Measurements from ENCODE around the gene HAGHL.
A peak's percentile ranks its signal among the peaks of the same experiment; 100 is the strongest.

DNA sequence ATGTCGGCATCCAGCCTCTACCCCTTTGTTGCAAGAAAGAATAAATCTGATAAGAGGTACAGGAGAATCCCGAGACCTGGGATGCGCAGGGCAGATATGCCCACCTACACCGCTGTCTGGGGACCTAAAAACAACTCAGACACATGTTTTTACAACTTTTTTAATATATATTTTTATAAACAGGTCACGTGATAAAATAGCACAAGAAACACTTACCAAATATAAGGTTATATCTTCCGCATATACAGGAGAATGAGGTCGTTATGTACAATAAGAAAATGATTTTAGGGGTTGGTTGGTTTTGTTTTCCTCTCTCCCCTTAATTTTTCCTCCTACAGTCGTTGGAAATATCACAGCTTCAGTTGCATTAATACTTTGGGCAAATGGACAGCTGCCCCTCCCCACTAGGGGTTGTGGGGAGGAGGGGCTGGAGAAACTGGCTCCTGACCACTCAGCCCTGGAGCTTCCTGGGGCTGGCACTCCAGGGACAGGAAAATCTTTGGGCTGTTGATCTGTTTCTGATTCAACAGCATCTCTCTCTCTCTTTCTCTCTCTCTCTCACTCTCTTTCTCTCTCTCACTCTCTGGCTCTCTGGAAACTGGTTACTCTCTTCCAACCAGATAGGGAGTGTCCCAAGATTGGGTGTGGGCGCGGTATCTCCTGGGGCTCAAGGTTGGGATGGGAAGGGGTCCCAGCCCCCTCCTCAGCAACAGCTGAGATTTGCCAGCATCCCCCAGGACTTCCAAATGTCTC, 34.4 kb upstream of the HAGHL start:
- no peak for TF ChIP-seq ZNF121 (tag by site-specific recombination; IDR thresholded peaks at IDR 0.05)
- TF ChIP-seq, protein P1, sequence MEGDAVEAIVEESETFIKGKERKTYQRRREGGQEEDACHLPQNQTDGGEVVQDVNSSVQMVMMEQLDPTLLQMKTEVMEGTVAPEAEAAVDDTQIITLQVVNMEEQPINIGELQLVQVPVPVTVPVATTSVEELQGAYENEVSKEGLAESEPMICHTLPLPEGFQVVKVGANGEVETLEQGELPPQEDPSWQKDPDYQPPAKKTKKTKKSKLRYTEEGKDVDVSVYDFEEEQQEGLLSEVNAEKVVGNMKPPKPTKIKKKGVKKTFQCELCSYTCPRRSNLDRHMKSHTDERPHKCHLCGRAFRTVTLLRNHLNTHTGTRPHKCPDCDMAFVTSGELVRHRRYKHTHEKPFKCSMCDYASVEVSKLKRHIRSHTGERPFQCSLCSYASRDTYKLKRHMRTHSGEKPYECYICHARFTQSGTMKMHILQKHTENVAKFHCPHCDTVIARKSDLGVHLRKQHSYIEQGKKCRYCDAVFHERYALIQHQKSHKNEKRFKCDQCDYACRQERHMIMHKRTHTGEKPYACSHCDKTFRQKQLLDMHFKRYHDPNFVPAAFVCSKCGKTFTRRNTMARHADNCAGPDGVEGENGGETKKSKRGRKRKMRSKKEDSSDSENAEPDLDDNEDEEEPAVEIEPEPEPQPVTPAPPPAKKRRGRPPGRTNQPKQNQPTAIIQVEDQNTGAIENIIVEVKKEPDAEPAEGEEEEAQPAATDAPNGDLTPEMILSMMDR (tag by site-specific recombination; IDR thresholded peaks at IDR 0.05): no peak
- no peak for TF ChIP-seq ZNF660 (tag by site-specific recombination; IDR thresholded peaks at IDR 0.05)
- no peak for TF ChIP-seq ZFHX2 (tag by site-specific recombination; conservative IDR thresholded peaks at IDR 0.05)
- TF ChIP-seq ZNF747 (tag by site-specific recombination; IDR thresholded peaks at IDR 0.05): no peak
- TF ChIP-seq, protein P2, sequence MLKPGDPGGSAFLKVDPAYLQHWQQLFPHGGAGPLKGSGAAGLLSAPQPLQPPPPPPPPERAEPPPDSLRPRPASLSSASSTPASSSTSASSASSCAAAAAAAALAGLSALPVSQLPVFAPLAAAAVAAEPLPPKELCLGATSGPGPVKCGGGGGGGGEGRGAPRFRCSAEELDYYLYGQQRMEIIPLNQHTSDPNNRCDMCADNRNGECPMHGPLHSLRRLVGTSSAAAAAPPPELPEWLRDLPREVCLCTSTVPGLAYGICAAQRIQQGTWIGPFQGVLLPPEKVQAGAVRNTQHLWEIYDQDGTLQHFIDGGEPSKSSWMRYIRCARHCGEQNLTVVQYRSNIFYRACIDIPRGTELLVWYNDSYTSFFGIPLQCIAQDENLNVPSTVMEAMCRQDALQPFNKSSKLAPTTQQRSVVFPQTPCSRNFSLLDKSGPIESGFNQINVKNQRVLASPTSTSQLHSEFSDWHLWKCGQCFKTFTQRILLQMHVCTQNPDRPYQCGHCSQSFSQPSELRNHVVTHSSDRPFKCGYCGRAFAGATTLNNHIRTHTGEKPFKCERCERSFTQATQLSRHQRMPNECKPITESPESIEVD (tag by site-specific recombination; IDR thresholded peaks at IDR 0.05): no peak
- TF ChIP-seq KLF1 (tag by site-specific recombination; IDR thresholded peaks at IDR 0.05): 0 out of 2 replicates have a peak, but pooled peaks have one; percentile 13
- no peak for TF ChIP-seq KLF9 (tag by site-specific recombination; IDR thresholded peaks at IDR 0.05; ENCODE audit: low read depth)
- TF ChIP-seq, protein P3, sequence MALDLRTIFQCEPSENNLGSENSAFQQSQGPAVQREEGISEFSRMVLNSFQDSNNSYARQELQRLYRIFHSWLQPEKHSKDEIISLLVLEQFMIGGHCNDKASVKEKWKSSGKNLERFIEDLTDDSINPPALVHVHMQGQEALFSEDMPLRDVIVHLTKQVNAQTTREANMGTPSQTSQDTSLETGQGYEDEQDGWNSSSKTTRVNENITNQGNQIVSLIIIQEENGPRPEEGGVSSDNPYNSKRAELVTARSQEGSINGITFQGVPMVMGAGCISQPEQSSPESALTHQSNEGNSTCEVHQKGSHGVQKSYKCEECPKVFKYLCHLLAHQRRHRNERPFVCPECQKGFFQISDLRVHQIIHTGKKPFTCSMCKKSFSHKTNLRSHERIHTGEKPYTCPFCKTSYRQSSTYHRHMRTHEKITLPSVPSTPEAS (tag by site-specific recombination; IDR thresholded peaks at IDR 0.05): no peak
- TF ChIP-seq, protein P4, sequence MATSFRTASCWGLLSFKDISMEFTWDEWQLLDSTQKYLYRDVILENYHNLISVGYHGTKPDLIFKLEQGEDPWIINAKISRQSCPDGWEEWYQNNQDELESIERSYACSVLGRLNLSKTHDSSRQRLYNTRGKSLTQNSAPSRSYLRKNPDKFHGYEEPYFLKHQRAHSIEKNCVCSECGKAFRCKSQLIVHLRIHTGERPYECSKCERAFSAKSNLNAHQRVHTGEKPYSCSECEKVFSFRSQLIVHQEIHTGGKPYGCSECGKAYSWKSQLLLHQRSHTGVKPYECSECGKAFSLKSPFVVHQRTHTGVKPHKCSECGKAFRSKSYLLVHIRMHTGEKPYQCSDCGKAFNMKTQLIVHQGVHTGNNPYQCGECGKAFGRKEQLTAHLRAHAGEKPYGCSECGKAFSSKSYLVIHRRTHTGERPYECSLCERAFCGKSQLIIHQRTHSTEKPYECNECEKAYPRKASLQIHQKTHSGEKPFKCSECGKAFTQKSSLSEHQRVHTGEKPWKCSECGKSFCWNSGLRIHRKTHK (tag by site-specific recombination; IDR thresholded peaks at IDR 0.05): no peak
- TF ChIP-seq, protein P5, sequence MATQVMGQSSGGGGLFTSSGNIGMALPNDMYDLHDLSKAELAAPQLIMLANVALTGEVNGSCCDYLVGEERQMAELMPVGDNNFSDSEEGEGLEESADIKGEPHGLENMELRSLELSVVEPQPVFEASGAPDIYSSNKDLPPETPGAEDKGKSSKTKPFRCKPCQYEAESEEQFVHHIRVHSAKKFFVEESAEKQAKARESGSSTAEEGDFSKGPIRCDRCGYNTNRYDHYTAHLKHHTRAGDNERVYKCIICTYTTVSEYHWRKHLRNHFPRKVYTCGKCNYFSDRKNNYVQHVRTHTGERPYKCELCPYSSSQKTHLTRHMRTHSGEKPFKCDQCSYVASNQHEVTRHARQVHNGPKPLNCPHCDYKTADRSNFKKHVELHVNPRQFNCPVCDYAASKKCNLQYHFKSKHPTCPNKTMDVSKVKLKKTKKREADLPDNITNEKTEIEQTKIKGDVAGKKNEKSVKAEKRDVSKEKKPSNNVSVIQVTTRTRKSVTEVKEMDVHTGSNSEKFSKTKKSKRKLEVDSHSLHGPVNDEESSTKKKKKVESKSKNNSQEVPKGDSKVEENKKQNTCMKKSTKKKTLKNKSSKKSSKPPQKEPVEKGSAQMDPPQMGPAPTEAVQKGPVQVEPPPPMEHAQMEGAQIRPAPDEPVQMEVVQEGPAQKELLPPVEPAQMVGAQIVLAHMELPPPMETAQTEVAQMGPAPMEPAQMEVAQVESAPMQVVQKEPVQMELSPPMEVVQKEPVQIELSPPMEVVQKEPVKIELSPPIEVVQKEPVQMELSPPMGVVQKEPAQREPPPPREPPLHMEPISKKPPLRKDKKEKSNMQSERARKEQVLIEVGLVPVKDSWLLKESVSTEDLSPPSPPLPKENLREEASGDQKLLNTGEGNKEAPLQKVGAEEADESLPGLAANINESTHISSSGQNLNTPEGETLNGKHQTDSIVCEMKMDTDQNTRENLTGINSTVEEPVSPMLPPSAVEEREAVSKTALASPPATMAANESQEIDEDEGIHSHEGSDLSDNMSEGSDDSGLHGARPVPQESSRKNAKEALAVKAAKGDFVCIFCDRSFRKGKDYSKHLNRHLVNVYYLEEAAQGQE (tag by site-specific recombination; IDR thresholded peaks at IDR 0.05): no peak
- no peak for TF ChIP-seq ZNF501 (tag by site-specific recombination; IDR thresholded peaks at IDR 0.05)
- no peak for TF ChIP-seq ZNF2 (tag by site-specific recombination; IDR thresholded peaks at IDR 0.05)

All from HEK293 (cell line).